ENCODE results near the gene MUC13.

GRCh38 chr3:124879337-124879680 is 55.2 kb downstream of the MUC13 start:
- TF ChIP-seq CREB5 (CRISPR knock-in tag; IDR thresholded peaks at IDR 0.05; ENCODE audit: low read depth) (no peak), ZFP3 (CRISPR knock-in tag; IDR thresholded peaks at IDR 0.05) (no peak), ZNF70 (CRISPR knock-in tag; IDR thresholded peaks at IDR 0.05) (no peak), RARB (CRISPR knock-in tag; IDR thresholded peaks at IDR 0.05) (no peak)
